ENCODE results near the gene OTOP3. TPM values are rescaled to one million over a fixed set of nuclear protein-coding genes. Genes with fewer than 3 reads are reported as not detected.

OTOP3 gene
- total RNA-seq, 1 experiment from 2014 or later = not detected

DNA sequence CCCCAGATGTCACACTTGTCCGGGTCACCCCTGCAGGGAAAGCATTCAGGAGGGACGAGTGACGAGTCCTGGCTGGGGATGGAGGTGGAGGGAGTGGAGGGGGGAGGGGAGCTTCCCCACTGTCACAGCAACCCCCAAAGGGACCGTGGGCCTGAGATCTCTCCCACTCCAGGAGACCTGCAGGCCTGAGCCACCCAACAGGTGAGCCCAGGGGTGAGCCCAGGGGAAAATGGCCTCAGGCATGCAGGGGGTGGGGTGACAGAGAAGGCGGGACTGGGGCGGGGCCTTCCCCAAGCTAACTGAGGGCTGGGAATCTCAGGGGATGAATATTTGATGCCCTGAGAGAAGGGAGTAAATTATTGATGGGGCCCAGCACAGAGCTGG, 15.1 kb upstream of the OTOP3 start:
- no peak overlapping the region for H3K27ac ChIP-seq (ENCODE audit: low read length)
- H3K4me2 ChIP-seq (ENCODE audit: low read length) = no peak overlapping the region
- no TSS peak for BruUV-seq (replicated peaks)
- no peak overlapping the region for H3K4me3 ChIP-seq (ENCODE audit: low read length)
- POLR2A ChIA-PET (ENCODE audit: unreplicated experiment) = no interaction called here
- H3K9me2 ChIP-seq (replicated peaks; ENCODE audit: low read length) = no peaks in the 10 kb centered on the region
- DNase-seq (no peak), ATAC-seq (no peak)
- H3K36me3 ChIP-seq (ENCODE audit: low read depth, low read length) = no peaks in the 10 kb centered on the region
- no peak overlapping the region for H2AFZ ChIP-seq (ENCODE audit: low read length)
- no peaks in the 10 kb centered on the region for H3K79me2 ChIP-seq (ENCODE audit: low read length)
- CTCF ChIA-PET = no interaction called here
- H3K9me3 ChIP-seq (ENCODE audit: low read length) = no peaks in the 10 kb centered on the region
- H3K9ac ChIP-seq (ENCODE audit: low read length) = no peak overlapping the region
- intact Hi-C loops (cut with micrococcal nuclease) = no loop called here
- no peaks in the 10 kb centered on the region for H4K20me1 ChIP-seq (ENCODE audit: low read length)
- no peaks in the 10 kb centered on the region; the same call in 1 of the 2 replicates for H3K4me1 ChIP-seq (ENCODE audit: insufficient read depth, low read length)
- TF ChIP-seq EZH2 (IDR thresholded peaks at IDR 0.05; ENCODE audit: low read length, unreplicated experiment) = no peak
- TF ChIP-seq EZH2phosphoT487 (IDR thresholded peaks at IDR 0.05; ENCODE audit: borderline replicate concordance, low read length) = no peak
- TF ChIP-seq, protein P1, sequence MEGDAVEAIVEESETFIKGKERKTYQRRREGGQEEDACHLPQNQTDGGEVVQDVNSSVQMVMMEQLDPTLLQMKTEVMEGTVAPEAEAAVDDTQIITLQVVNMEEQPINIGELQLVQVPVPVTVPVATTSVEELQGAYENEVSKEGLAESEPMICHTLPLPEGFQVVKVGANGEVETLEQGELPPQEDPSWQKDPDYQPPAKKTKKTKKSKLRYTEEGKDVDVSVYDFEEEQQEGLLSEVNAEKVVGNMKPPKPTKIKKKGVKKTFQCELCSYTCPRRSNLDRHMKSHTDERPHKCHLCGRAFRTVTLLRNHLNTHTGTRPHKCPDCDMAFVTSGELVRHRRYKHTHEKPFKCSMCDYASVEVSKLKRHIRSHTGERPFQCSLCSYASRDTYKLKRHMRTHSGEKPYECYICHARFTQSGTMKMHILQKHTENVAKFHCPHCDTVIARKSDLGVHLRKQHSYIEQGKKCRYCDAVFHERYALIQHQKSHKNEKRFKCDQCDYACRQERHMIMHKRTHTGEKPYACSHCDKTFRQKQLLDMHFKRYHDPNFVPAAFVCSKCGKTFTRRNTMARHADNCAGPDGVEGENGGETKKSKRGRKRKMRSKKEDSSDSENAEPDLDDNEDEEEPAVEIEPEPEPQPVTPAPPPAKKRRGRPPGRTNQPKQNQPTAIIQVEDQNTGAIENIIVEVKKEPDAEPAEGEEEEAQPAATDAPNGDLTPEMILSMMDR (conservative IDR thresholded peaks at IDR 0.05; ENCODE audit: low read depth, low read length) = no peak
- no peaks in the 10 kb centered on the region for H3F3A ChIP-seq (ENCODE audit: low read length, unreplicated experiment)
- H3K27me3 ChIP-seq (ENCODE audit: low read length) = peaks cover 31% of the 10 kb centered on the region

DNA sequence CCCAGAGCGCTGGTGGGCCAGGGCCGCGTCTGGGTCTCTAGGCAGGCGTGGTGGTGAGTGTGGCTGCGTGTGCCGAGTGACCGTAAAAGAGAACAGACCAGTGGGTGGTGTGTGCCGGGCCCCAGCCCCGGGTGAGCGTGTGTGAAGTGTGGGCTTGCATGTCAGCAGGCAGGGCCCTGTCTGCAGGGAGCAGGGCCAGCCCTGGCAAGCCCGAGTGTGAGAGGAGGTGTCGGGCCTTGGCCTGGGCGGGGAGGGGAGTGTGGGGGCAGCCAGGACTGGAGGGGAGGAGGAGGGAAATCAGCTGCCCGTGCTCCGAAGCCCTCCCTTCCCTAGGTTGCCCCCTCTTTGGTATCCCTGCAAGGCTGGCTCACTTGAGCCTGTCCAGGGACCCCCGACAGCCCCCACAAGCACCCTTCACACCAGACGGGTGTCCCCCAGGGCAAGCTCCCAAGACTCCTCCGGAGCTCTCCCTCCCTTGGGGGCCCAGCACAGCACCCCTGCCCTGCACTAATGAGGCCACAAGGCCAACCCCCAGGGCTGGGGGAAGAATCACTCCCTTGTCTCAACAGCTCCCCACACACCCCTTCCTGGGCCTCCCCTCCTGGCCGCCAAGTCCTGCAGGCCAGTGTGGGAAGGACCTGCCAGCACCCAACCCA, 14.5 kb upstream of the OTOP3 start:
- H3K27ac ChIP-seq (ENCODE audit: low read length) = no peak overlapping the region
- no peaks in the 10 kb centered on the region for H3K9me2 ChIP-seq (replicated peaks; ENCODE audit: low read length)
- H4K20me1 ChIP-seq (ENCODE audit: low read length) = no peaks in the 10 kb centered on the region
- no peaks in the 10 kb centered on the region; the same call in 1 of the 2 replicates for H3K4me1 ChIP-seq (ENCODE audit: insufficient read depth, low read length)
- BruUV-seq (replicated peaks) = no TSS peak
- no peak overlapping the region for H3K4me2 ChIP-seq (ENCODE audit: low read length)
- H3K79me2 ChIP-seq (ENCODE audit: low read length) = no peaks in the 10 kb centered on the region
- CTCF ChIA-PET = no interaction called here
- no peak overlapping the region for H2AFZ ChIP-seq (ENCODE audit: low read length)
- no peaks in the 10 kb centered on the region for H3K9me3 ChIP-seq (ENCODE audit: low read length)
- POLR2A ChIA-PET (ENCODE audit: unreplicated experiment) = no interaction called here
- no peaks in the 10 kb centered on the region for H3F3A ChIP-seq (ENCODE audit: low read length, unreplicated experiment)
- DNase-seq (no peak), ATAC-seq (no peak)
- TF ChIP-seq, protein P1 (conservative IDR thresholded peaks at IDR 0.05; ENCODE audit: low read depth, low read length) = no peak
- no peak for TF ChIP-seq EZH2phosphoT487 (IDR thresholded peaks at IDR 0.05; ENCODE audit: borderline replicate concordance, low read length)
- TF ChIP-seq EZH2 (IDR thresholded peaks at IDR 0.05; ENCODE audit: low read length, unreplicated experiment) = no peak
- intact Hi-C loops (cut with micrococcal nuclease) = no loop called here
- no peak overlapping the region for H3K9ac ChIP-seq (ENCODE audit: low read length)
- no peaks in the 10 kb centered on the region for H3K36me3 ChIP-seq (ENCODE audit: low read depth, low read length)
- peaks cover 31% of the 10 kb centered on the region for H3K27me3 ChIP-seq (ENCODE audit: low read length)
- H3K4me3 ChIP-seq (ENCODE audit: low read length) = no peak overlapping the region

DNA sequence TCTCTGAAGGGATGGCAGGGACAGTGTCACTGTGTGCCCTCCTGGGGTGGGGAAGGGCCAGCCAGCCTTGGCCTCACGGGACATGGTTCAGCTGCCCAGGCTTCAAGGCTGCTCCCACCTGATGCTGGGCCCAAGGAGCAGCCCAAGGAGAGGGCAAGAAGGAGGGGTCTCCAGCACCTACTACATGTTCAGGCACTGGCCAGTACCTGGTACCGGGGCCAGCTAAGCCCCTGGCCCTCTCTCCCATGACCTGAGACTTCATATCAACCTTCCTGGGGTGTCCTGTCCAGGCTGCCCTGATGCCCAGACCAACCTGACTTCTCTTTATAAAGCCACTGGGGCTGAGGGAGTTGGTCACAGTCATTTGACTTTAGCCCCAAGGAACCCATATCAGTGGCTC, 13.9 kb upstream of the OTOP3 start:
- CTCF ChIA-PET = no interaction called here
- POLR2A ChIA-PET (ENCODE audit: unreplicated experiment) = no interaction called here
- DNase-seq (no peak), ATAC-seq (no peak)
- Histone ChIP-seq H3K4me1 (ENCODE audit: insufficient read depth, low read length) (no peaks in the 10 kb centered on the region; the same call in 1 of the 2 replicates), H3K9me2 (replicated peaks; ENCODE audit: low read length) (no peaks in the 10 kb centered on the region), H3K36me3 (ENCODE audit: low read depth, low read length) (no peaks in the 10 kb centered on the region), H2AFZ (ENCODE audit: low read length) (no peak overlapping the region), H3F3A (ENCODE audit: low read length, unreplicated experiment) (no peaks in the 10 kb centered on the region), H3K27me3 (ENCODE audit: low read length) (peaks cover 31% of the 10 kb centered on the region), H3K9me3 (ENCODE audit: low read length) (no peaks in the 10 kb centered on the region), H3K79me2 (ENCODE audit: low read length) (no peaks in the 10 kb centered on the region), H3K4me2 (ENCODE audit: low read length) (no peak overlapping the region), H4K20me1 (ENCODE audit: low read length) (no peaks in the 10 kb centered on the region), H3K4me3 (ENCODE audit: low read length) (no peak overlapping the region), H3K9ac (ENCODE audit: low read length) (no peak overlapping the region), H3K27ac (ENCODE audit: low read length) (no peak overlapping the region)
- intact Hi-C loops (cut with micrococcal nuclease) = no loop called here
- BruUV-seq (replicated peaks) = no TSS peak
- TF ChIP-seq, protein P1 (conservative IDR thresholded peaks at IDR 0.05; ENCODE audit: low read depth, low read length) = no peak
- TF ChIP-seq EZH2 (IDR thresholded peaks at IDR 0.05; ENCODE audit: low read length, unreplicated experiment) = no peak
- TF ChIP-seq EZH2phosphoT487 (IDR thresholded peaks at IDR 0.05; ENCODE audit: borderline replicate concordance, low read length) = no peak

Measured in PC-3 (cell line).